ENCODE data around the gene PHLDA3. TPM values are rescaled to one million over a fixed set of nuclear protein-coding genes. Genes with fewer than 3 reads are reported as not detected.
A peak's percentile ranks its signal among the peaks of the same experiment; 100 is the strongest.

PHLDA3 gene
- total and polyA plus RNA-seq, 8 donors, result 4.0 to 66.5 (median 25.7) TPM

- Histone ChIP-seq H3K4me1 (peaks cover 70 to 90% (median 82%) of the 10 kb centered on the region in 4 donors), H3K9me3 (no peaks in the 10 kb centered on the region), H3K4me3 (peak overlapping the region; percentile 6 to 77 (median 67)), H3K27me3 (no peaks in the 10 kb centered on the region), H3K27ac (peak overlapping the region; percentile 37 to 96 (median 95)), H3K36me3 (peaks cover 0 to 5% (median 3%) of the 10 kb centered on the region in 4 donors)
- TF ChIP-seq POLR2A (IDR thresholded peaks at IDR 0.05) (peak in 1 of 4 donors; percentile 15), POLR2AphosphoS5 (IDR thresholded peaks at IDR 0.05) (peak; percentile 73 to 92 (median 91)), CTCF (IDR thresholded peaks at IDR 0.05) (no peak), EP300 (IDR thresholded peaks at IDR 0.05) (peak; percentile 92)
- intact Hi-C loops (cut with DNase I; ENCODE audit: low total_unique reads), result no loop called here
- WGBS, 5 donors, result 34 to 47% (median 39%) methylated on average over 13 of the region's 13 CpGs
- DNase-seq, result peak; percentile 38 to 94
These were observed 34.6 kb upstream of the PHLDA3 start for GRCh38 chr1:201503397-201504176.

- intact Hi-C loops (cut with DNase I; ENCODE audit: low total_unique reads), result no loop called here
- no peak for TF ChIP-seq POLR2AphosphoS5 (IDR thresholded peaks at IDR 0.05)
- no peak for TF ChIP-seq EP300 (IDR thresholded peaks at IDR 0.05)
- TF ChIP-seq CTCF (IDR thresholded peaks at IDR 0.05), result no peak
- no peak for TF ChIP-seq POLR2A (IDR thresholded peaks at IDR 0.05)
These were observed 33.5 kb upstream of the PHLDA3 start for GRCh38 chr1:201502511-201502857.

GRCh38 chr1:201501812-201502510 lies 33.0 kb upstream of the PHLDA3 start:
- Histone ChIP-seq H3K9me3 (no peaks in the 10 kb centered on the region), H3K27ac (peak overlapping the region; percentile 5 to 96 (median 95)), H3K4me3 (peak overlapping the region in 3 of 4 donors; percentile 9 to 77 (median 14)), H3K27me3 (no peaks in the 10 kb centered on the region), H3K36me3 (peaks cover 0 to 12% (median 5%) of the 10 kb centered on the region in 4 donors), H3K4me1 (peaks cover 61 to 95% (median 79%) of the 10 kb centered on the region in 4 donors)
- peak in 2 of 3 donors; percentile 19 to 34 for TF ChIP-seq POLR2AphosphoS5 (IDR thresholded peaks at IDR 0.05)
- no peak for TF ChIP-seq CTCF (IDR thresholded peaks at IDR 0.05)
- 56 to 73% (median 66%) methylated on average over 9 to 10 of the region's 10 CpGs for WGBS, 5 donors
- DNase-seq, result peak in 1 of 2 donors; percentile 72
- intact Hi-C loops (cut with DNase I; ENCODE audit: low total_unique reads), result no loop called here

More at GRCh38 chr1:201502511-201502857, 33.5 kb upstream of the PHLDA3 start:
- H3K4me1 ChIP-seq, result peaks cover 65 to 94% (median 81%) of the 10 kb centered on the region in 4 donors
- WGBS, 5 donors, result 61 to 81% (median 68%) methylated on average over 3 of the region's 3 CpGs
- no peaks in the 10 kb centered on the region for H3K9me3 ChIP-seq
- peak overlapping the region; percentile 5 to 96 (median 95) for H3K27ac ChIP-seq
- peak overlapping the region; percentile 6 to 77 (median 12) for H3K4me3 ChIP-seq
- no peaks in the 10 kb centered on the region for H3K27me3 ChIP-seq
- peaks cover 0 to 10% (median 5%) of the 10 kb centered on the region in 4 donors for H3K36me3 ChIP-seq
- DNase-seq, result no peak

- Histone ChIP-seq H3K9me3 (no peaks in the 10 kb centered on the region), H3K27ac (peak overlapping the region in 4 of 5 donors; percentile 93 to 96 (median 95)), H3K4me1 (peaks cover 67 to 99% (median 82%) of the 10 kb centered on the region in 4 donors), H3K36me3 (peaks cover 0 to 17% (median 6%) of the 10 kb centered on the region in 4 donors), H3K4me3 (peak overlapping the region in 2 of 4 donors; percentile 5), H3K27me3 (no peaks in the 10 kb centered on the region)
- WGBS, 5 donors, result 81 to 91% (median 83%) methylated on average over 8 of the region's 8 CpGs
- TF ChIP-seq POLR2AphosphoS5 (IDR thresholded peaks at IDR 0.05), result peak in 2 of 3 donors; percentile 46 to 69
- TF ChIP-seq EP300 (IDR thresholded peaks at IDR 0.05), result no peak
- DNase-seq, result no peak
- intact Hi-C loops (cut with DNase I; ENCODE audit: low total_unique reads), result no loop called here
These were observed 32.2 kb upstream of the PHLDA3 start for GRCh38 chr1:201501144-201501543.
